WERI-Rb-1 (cell line): Measurements from ENCODE around the gene CELA1.
"Not testable (repeated sequence)": the region's sequence is repeated elsewhere in the genome, so short reads cannot be mapped to it uniquely, and the experiment has no call there.

Source experiments
- DNase-seq: peaks from one replicate; pipeline ENCODE4 v3.0.0-alpha.2; 2020
- H3K27ac ChIP-seq: fragments of 250-450 bp; sonication (Bioruptor Pico); 2 replicates; pipeline ENCODE4 v1.5.1; 2020; ENCODE audit warnings: mild to moderate bottlenecking, moderate library complexity
- H3K27me3 ChIP-seq: fragments of 250-450 bp; sonication (Bioruptor Pico); 2 replicates; pipeline ENCODE4 v1.5.1; 2021; ENCODE audit warnings: mild to moderate bottlenecking, low read depth, moderate library complexity; ENCODE audit not compliant: insufficient read depth, severe bottlenecking
- H3K36me3 ChIP-seq: fragments of 250-450 bp; sonication (Bioruptor Pico); 2 replicates; pipeline ENCODE4 v1.5.1; 2020; ENCODE audit warnings: mild to moderate bottlenecking, moderate library complexity
- H3K4me3 ChIP-seq: 2 replicates; pipeline ENCODE4 v1.5.1; 2011; ENCODE audit warnings: low read depth, mild to moderate bottlenecking, control low read depth, low read length
- H3K9me3 ChIP-seq: fragments of 250-450 bp; sonication (Bioruptor Pico); 2 replicates; pipeline ENCODE4 v1.5.1; 2021; ENCODE audit warnings: mild to moderate bottlenecking, moderate library complexity; ENCODE audit not compliant: severe bottlenecking
- CTCF ChIP-seq: IDR thresholded peaks from 2 replicates; pipeline ENCODE4 v1.5.1; 2011; ENCODE audit warnings: low read depth, mild to moderate bottlenecking, control low read depth, inconsistent platforms, low read length

CELA1 gene

GRCh38 chr12:51307655-51308593 is 38.6 kb downstream of the CELA1 start:
- Histone ChIP-seq H3K36me3 (no peaks in the 10 kb centered on the region), H3K27ac (no peak overlapping the region), H3K4me3 (no peak overlapping the region), H3K9me3 (no peaks in the 10 kb centered on the region), H3K27me3 (no peaks in the 10 kb centered on the region)
- no peak for DNase-seq
- no peak for TF ChIP-seq CTCF

DNA sequence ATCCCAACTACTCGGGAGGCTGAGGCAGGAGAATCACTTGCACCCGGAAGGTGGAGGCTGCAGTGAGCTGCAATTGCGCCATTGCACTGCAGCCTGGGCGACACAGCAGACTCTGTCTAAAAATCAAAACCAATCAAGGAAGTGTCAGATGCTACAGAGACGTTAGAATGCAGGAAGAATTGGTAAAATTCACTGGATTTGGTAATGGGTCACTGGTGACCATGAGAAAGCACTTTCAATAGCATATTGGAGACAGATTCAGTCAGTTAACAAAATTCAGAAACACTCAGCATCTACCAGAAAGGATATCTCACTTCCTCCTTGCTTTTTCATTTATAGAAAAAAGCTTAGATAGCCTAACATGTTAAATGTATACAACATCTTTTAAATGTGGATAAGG is 40.0 kb downstream of the CELA1 start:
- H3K27ac ChIP-seq, result no peak overlapping the region
- no peak for TF ChIP-seq CTCF
- no peaks in the 10 kb centered on the region for H3K9me3 ChIP-seq
- H3K36me3 ChIP-seq, result no peaks in the 10 kb centered on the region
- no peak overlapping the region for H3K4me3 ChIP-seq
- no peaks in the 10 kb centered on the region for H3K27me3 ChIP-seq
- no peak for DNase-seq

DNA sequence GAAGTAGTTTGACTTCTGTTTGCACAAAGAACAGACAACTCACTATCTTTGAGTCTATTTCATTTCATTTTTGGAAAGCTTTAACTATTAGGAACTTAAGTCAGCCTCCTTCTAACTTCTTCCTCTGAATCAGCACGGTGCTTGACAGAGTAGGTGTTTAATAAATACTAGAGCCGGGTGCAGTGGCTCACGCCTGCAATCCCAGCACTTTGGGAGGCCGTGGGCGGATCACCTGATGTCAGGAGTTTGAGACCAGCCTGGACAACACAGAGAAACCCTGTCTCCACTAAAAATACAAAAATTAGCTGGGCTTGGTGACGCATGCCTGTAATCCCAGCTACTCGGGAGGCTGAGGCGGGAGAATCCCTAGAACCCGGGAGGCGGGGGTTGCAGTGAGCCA is 45.7 kb downstream of the CELA1 start:
- not testable (repeated sequence) for H3K9me3 ChIP-seq, H3K27ac ChIP-seq, H3K36me3 ChIP-seq, H3K27me3 ChIP-seq, H3K4me3 ChIP-seq, DNase-seq

DNA sequence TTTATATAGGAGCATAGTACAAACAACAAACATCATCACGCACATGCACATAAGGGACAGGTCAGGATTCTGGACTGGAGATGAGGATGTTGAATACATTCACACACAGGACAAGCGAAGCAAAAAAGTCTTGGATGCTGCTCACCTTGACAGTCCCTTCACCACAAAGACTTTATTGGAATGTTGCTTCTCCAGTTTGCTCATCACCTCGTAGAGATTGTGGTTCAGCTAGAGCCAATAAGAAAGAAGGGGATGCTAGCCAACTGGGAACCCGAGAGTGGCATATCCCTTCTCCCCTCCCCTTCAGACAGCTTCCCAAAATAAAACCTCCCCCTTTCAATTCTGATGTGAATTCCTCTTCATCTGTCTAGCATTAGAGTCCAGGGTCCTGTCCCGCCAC is 50.8 kb downstream of the CELA1 start:
- H3K9me3 ChIP-seq, result no peaks in the 10 kb centered on the region
- no peaks in the 10 kb centered on the region for H3K27me3 ChIP-seq
- no peak for DNase-seq
- no peak overlapping the region for H3K4me3 ChIP-seq
- H3K36me3 ChIP-seq, result no peaks in the 10 kb centered on the region
- no peak overlapping the region for H3K27ac ChIP-seq
- no peak for TF ChIP-seq CTCF

- not testable (repeated sequence) for H3K27me3 ChIP-seq, DNase-seq, H3K9me3 ChIP-seq, H3K36me3 ChIP-seq, H3K27ac ChIP-seq, H3K4me3 ChIP-seq
Observed at GRCh38 chr12:51294097-51294496, 52.4 kb downstream of the CELA1 start.

GRCh38 chr12:51293696-51294095 is 52.8 kb downstream of the CELA1 start:
- DNase-seq, result no peak
- no peaks in the 10 kb centered on the region for H3K9me3 ChIP-seq
- no peaks in the 10 kb centered on the region for H3K36me3 ChIP-seq
- no peak overlapping the region for H3K27ac ChIP-seq
- H3K4me3 ChIP-seq, result no peak overlapping the region
- no peaks in the 10 kb centered on the region for H3K27me3 ChIP-seq
- TF ChIP-seq CTCF, result no peak

DNA sequence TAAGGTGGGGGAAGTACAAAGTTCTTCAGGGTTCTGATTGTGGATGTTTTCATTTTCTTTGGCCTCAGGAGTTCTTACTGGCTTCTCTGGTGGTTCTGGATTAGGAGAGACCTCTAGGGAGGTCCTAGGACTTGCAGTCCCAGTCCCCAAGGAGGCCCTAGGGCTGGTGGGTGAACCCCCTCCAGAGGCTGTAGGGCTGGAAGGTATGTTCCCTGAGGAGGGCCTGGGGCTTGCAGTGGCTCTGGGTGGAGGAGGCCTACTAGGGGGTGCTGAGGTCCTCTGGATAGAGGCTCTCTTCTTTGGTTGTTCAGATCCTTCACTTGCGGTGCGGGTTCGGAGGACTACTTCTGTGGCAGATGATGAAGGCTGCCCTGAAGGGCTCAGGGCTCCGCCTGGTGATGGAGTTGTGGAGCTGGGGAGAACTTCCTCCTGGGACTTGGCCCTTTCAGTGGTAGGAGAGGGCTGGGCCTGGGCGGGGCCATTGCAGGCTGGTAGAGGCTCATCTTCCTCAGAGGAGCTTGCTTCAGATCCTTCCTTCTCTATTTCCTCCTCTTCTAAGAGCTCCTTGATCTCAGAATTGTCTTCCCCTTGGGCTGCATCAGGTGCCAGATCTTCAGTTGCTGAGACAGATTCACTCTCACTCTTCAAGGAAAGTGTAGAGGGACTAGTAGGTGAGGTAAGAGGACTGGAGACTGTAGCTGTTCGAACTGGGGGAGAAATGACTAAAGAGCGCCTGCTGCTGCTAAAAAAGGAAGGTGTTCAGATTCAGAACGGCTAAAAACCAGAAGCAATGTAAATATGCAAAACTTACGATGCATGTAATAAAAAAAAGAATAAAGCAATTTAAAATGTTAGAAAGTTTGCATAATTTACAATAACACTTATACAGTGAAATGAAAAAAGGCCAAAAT is 54.6 kb downstream of the CELA1 start:
- not testable (repeated sequence) for H3K36me3 ChIP-seq, DNase-seq, H3K27ac ChIP-seq

More for the DNA sequence above, 54.6 kb downstream of the CELA1 start:
- H3K4me3 ChIP-seq, H3K9me3 ChIP-seq, H3K27me3 ChIP-seq: not testable (repeated sequence)
